GM10266 (cell line): ENCODE results near the gene POPDC3.
A peak's percentile ranks its signal among the peaks of the same experiment; 100 is the strongest.

Experiments used
- DNase-seq: peaks from one replicate; pipeline ENCODE4 v3.0.0; 2012; ENCODE audit errors: extremely low spot score
- TF ChIP-seq, protein P1 (sequence below): IDR thresholded peaks from 2 replicates; pipeline ENCODE4 v1.5.1; 2012; ENCODE audit warnings: mild to moderate bottlenecking, low read depth; ENCODE audit not compliant: control insufficient read depth, insufficient read depth; ENCODE audit errors: missing control alignments

Gene POPDC3

DNA sequence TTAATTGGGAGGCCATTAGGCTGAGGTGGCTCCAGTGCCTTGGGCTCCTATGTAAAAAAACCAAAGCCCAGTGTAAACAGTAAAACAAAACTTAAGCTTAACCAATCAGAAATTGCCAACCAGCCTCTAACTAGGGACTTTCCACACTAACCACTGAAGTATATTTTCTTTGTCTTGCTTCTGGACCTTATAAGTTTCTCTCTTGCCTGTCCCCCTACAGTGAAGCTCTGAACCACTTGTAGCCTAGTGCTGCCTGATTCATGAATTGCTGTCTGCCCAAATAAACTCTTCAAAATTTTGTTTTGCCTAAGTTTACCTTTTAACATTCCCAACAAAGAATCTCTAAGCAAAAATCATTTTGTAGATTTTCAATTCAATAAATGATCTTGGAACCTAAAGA lies 28.2 kb downstream of the POPDC3 start:
- TF ChIP-seq, protein P1, sequence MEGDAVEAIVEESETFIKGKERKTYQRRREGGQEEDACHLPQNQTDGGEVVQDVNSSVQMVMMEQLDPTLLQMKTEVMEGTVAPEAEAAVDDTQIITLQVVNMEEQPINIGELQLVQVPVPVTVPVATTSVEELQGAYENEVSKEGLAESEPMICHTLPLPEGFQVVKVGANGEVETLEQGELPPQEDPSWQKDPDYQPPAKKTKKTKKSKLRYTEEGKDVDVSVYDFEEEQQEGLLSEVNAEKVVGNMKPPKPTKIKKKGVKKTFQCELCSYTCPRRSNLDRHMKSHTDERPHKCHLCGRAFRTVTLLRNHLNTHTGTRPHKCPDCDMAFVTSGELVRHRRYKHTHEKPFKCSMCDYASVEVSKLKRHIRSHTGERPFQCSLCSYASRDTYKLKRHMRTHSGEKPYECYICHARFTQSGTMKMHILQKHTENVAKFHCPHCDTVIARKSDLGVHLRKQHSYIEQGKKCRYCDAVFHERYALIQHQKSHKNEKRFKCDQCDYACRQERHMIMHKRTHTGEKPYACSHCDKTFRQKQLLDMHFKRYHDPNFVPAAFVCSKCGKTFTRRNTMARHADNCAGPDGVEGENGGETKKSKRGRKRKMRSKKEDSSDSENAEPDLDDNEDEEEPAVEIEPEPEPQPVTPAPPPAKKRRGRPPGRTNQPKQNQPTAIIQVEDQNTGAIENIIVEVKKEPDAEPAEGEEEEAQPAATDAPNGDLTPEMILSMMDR = no peak
- no peak for DNase-seq

- peak; percentile 20 for DNase-seq
- TF ChIP-seq, protein P1 = no peak
Observed at GRCh38 chr6:105138141-105138540, 41.7 kb downstream of the POPDC3 start.

DNA sequence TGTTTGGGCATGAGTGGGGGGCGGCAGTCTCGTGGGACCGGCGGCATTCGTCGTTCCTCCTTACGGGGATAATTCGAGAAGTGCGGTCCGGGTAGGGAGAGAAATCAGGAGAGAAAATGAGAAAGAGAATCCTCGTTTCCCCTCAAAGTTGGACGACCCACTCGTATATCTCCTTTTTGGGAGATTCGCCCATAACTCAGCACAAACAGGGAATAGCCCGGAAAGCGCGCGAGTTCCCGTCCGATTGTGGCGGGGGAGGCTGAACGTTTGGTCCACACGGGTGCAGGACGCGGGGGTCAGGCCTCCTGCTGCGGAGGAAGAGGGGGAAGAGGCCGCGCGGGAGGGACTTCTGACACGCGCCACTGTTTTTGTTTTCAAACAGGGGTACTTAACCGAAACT lies 42.4 kb downstream of the POPDC3 start:
- no peak for DNase-seq
- TF ChIP-seq, protein P1 = no peak

DNA sequence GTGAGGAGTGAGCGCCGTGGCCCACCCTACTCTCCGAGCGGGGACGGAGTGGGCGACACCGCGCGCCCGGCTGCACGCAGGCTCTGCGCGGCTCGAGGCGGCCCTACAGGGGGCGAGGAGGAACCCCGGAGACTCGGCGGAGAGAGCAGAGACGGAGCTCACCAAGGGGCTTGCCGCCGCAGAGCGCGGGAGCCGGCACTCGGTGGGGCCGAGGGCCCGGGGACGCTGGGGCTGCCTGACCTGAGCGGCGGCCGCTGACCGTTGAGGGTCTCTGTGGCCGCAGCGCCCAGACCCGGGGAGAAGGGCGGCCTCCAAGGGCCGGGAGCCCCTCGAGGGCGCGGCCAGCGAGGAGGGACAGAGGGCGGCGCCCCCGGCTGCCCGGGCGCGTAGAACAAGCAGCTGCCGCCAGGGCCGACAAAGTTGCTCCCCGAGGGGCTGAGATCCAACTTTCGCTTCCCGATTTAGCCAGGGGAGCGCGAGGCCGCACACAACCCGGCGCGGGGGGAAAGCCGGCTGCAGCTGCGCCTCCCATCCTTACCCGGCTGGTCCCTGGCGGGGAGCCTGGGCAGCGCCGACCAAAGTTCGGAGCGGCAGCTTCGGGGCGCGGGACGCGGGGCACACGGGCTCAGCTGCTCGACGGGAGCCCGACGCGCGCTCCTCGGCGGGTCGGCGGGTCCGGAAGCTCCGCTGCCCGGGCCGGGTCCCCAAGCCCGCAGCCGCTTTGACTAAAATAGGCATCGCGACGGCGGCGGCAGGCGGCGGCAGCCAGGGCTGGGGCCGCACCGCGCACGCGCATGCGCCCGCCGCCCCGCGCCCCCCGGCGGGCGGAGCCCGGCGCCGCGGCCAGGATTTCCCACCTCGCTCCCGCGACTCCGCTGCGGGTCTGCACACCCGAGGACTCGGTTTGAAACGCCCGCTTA lies 43.1 kb downstream of the POPDC3 start:
- TF ChIP-seq, protein P1 = no peak
- DNase-seq = peak; percentile 59

DNA sequence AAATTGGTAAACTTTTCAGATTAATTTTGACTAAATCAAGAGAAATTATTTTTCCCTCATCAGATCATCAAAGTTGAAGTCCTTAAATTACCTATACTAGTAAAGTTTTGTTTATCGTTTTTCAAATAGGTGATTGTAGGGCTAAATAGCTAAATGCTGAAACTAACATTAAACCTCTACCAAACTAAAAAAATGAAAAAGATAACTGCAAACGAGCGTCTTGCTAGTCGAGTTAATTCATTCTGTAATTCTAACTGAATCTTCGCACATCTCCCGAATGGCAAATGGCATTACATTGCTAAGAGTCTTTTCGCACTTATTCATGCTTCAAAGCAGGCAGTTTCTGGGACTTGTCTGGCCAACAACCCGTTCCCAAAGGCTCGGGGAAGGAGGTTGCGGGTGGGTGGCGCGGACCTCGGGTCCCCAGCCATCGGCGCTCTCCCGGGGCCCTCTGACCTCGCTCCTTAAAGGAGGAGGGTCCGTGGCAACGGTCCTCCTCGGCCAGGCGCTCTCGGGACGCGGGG lies 43.8 kb downstream of the POPDC3 start:
- TF ChIP-seq, protein P1 = no peak
- DNase-seq = peak; percentile 36

- DNase-seq = no peak
- TF ChIP-seq, protein P1 = no peak
Observed at GRCh38 chr6:105135056-105135455, 44.8 kb downstream of the POPDC3 start.

- no peak for DNase-seq
- TF ChIP-seq, protein P1 = no peak
Observed at GRCh38 chr6:105122717-105123116, 57.1 kb downstream of the POPDC3 start.
